ENCODE data around the gene PCBP4. TPM values are rescaled to one million over a fixed set of nuclear protein-coding genes. Genes with fewer than 3 reads are reported as not detected.

PCBP4 gene
- total RNA-seq, 2 experiments from 2014 or later: 2.0 to 12.5 TPM

DNA sequence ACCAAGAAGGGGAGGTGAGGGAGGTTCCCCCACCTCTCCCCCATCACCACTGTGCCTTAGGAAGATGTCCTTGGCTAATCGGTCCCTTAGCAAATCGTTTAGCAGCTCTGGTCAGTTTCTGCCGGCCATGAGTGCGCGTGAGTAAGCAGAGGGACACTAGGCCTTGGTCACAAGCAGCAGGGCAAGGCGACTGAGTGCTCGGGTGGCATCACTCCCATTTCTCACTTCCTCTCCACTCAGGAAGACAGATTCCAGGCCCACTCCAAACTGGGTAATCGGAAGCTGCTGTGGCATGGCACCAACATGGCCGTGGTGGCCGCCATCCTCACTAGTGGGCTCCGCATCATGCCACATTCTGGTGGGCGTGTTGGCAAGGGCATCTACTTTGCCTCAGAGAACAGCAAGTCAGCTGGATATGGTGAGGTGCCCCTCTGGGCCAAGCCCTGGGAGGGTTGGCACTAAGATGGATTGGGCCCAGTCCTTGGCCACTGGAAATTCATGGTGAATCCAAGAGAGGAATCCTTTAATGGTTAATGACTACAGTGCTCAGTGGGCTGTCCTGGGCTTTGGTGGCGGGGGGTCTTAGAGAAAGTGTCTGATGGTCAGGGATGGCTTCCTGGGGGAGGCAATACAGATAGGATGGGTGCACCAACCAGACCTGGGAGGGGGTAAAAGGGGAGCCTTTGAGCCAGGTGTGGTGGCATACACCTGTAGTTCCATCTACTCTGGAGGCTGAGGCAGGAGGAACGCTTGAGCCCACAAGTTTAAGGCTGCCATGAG, 21.1 kb downstream of the PCBP4 start:
- no peaks in the 10 kb centered on the region for H3K36me3 ChIP-seq (ENCODE audit: insufficient read depth, low read length)
- ChIA-PET CTCF (ENCODE audit: unreplicated experiment) (interaction anchor here (0.8 kb wide), 1 partner anchor 20 kb away, joined by 3 read pairs; no protein-coding TSS in a partner anchor), POLR2A (interaction anchor here (0.5 kb wide), 1 partner anchor 21 kb away, joined by 3 read pairs; no protein-coding TSS in a partner anchor)
- no peak overlapping the region for H3K4me2 ChIP-seq (ENCODE audit: low read length)
- no peaks in the 10 kb centered on the region for H3K9me2 ChIP-seq (ENCODE audit: insufficient read depth, low read length)
- no peak for DNase-seq (ENCODE audit: low spot score)
- H2AFZ ChIP-seq (ENCODE audit: low read length): no peak overlapping the region
- TF ChIP-seq, protein P1, sequence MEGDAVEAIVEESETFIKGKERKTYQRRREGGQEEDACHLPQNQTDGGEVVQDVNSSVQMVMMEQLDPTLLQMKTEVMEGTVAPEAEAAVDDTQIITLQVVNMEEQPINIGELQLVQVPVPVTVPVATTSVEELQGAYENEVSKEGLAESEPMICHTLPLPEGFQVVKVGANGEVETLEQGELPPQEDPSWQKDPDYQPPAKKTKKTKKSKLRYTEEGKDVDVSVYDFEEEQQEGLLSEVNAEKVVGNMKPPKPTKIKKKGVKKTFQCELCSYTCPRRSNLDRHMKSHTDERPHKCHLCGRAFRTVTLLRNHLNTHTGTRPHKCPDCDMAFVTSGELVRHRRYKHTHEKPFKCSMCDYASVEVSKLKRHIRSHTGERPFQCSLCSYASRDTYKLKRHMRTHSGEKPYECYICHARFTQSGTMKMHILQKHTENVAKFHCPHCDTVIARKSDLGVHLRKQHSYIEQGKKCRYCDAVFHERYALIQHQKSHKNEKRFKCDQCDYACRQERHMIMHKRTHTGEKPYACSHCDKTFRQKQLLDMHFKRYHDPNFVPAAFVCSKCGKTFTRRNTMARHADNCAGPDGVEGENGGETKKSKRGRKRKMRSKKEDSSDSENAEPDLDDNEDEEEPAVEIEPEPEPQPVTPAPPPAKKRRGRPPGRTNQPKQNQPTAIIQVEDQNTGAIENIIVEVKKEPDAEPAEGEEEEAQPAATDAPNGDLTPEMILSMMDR (conservative IDR thresholded peaks at IDR 0.05; ENCODE audit: low read length): no peak
- TF ChIP-seq EZH2phosphoT487 (IDR thresholded peaks at IDR 0.05; ENCODE audit: borderline replicate concordance, low read depth, low read length): no peak
- no peaks in the 10 kb centered on the region for H4K20me1 ChIP-seq (ENCODE audit: insufficient read depth, low read length)
- H3K9me3 ChIP-seq (ENCODE audit: low read length): no peaks in the 10 kb centered on the region
- H3K27ac ChIP-seq (ENCODE audit: low read depth, low read length, poor library complexity, severe bottlenecking): no peak overlapping the region
- no peak overlapping the region for H3K4me3 ChIP-seq (ENCODE audit: low read depth, low read length, poor library complexity, severe bottlenecking)
- H3K79me2 ChIP-seq (ENCODE audit: insufficient read depth, low read depth, low read length): peaks cover 5% of the 10 kb centered on the region
- BruUV-seq (replicated peaks): no TSS peak
- intact Hi-C loops (cut with micrococcal nuclease; ENCODE audit: unreplicated experiment): no loop called here
- H3K4me1 ChIP-seq (ENCODE audit: insufficient read depth, low read length, poor library complexity, severe bottlenecking): peaks cover 11% of the 10 kb centered on the region

- Histone ChIP-seq H3K9me2 (ENCODE audit: insufficient read depth, low read length) (no peaks in the 10 kb centered on the region), H3K36me3 (ENCODE audit: insufficient read depth, low read length) (no peaks in the 10 kb centered on the region), H3K4me3 (ENCODE audit: low read depth, low read length, poor library complexity, severe bottlenecking) (no peak overlapping the region), H3K27ac (ENCODE audit: low read depth, low read length, poor library complexity, severe bottlenecking) (no peak overlapping the region), H3K4me1 (ENCODE audit: insufficient read depth, low read length, poor library complexity, severe bottlenecking) (peaks cover 18% of the 10 kb centered on the region), H3K4me2 (ENCODE audit: low read length) (no peak overlapping the region), H2AFZ (ENCODE audit: low read length) (no peak overlapping the region), H4K20me1 (ENCODE audit: insufficient read depth, low read length) (no peaks in the 10 kb centered on the region), H3K79me2 (ENCODE audit: insufficient read depth, low read depth, low read length) (peaks cover 14% of the 10 kb centered on the region), H3K9me3 (ENCODE audit: low read length) (no peaks in the 10 kb centered on the region)
- no TSS peak for BruUV-seq (replicated peaks)
- DNase-seq (ENCODE audit: low spot score): no peak
- ChIA-PET CTCF (ENCODE audit: unreplicated experiment) (no interaction called here), POLR2A (interaction anchor here (0.5 kb wide), 2 partner anchors 22 to 24 kb away, joined by 3 read pairs; no protein-coding TSS in a partner anchor)
- TF ChIP-seq, protein P1 (conservative IDR thresholded peaks at IDR 0.05; ENCODE audit: low read length): no peak
- no peak for TF ChIP-seq EZH2phosphoT487 (IDR thresholded peaks at IDR 0.05; ENCODE audit: borderline replicate concordance, low read depth, low read length)
- intact Hi-C loops (cut with micrococcal nuclease; ENCODE audit: unreplicated experiment): no loop called here
These were observed 22.0 kb downstream of the PCBP4 start for GRCh38 chr3:51945031-51945840.
